H1 (cell line): ENCODE measurements around the gene COX6A1. TPM values are rescaled to one million over a fixed set of nuclear protein-coding genes. Genes with fewer than 3 reads are reported as not detected.

Experiments
- ATF2 ChIP-seq: IDR thresholded peaks from 2 replicates; pipeline ENCODE4 v1.6.1; 2012; ENCODE audit warnings: low read length, inconsistent platforms
- BRCA1 ChIP-seq: IDR thresholded peaks from 2 replicates; pipeline ENCODE4 v1.6.1; 2012; ENCODE audit warnings: low read depth, low read length, improper control_type of control experiment
- CREB1 ChIP-seq: IDR thresholded peaks from 2 replicates; pipeline ENCODE4 v1.6.1; 2012; ENCODE audit warnings: inconsistent platforms
- CTBP2 ChIP-seq: IDR thresholded peaks from 2 replicates; pipeline ENCODE4 v1.7.0; 2011; ENCODE audit warnings: borderline replicate concordance, mild to moderate bottlenecking, moderate library complexity, mixed read lengths, low read length; ENCODE audit not compliant: insufficient read depth, insufficient read length
- EP300 ChIP-seq, 2 experiments: IDR thresholded peaks; 1 replicate in 1 of 2; 2 replicates in 1 of 2; pipeline ENCODE4 v1.6.1; 2011 to 2012; ENCODE audit warnings: low read depth in 2 of 2, low read length in 2 of 2, mild to moderate bottlenecking in 2 of 2, borderline replicate concordance in 1 of 2, inconsistent platforms in 1 of 2, moderate library complexity in 1 of 2
- EZH2 ChIP-seq: fragments of 200-600 bp; sonication (generic); IDR thresholded peaks from 2 replicates; pipeline ENCODE4 v1.7.1; 2012; ENCODE audit warnings: low read depth, mild to moderate bottlenecking, moderate library complexity, low read length, inconsistent platforms; ENCODE audit not compliant: severe bottlenecking
- GTF2F1 ChIP-seq: IDR thresholded peaks from 2 replicates; pipeline ENCODE4 v1.6.1; 2012; ENCODE audit warnings: low read depth, low read length, improper control_type of control experiment, borderline replicate concordance
- HDAC2 ChIP-seq, 2 experiments: fragments of 300-600 bp in 1 of 2; sonication (generic) in 1 of 2; IDR thresholded peaks; 2 replicates each; pipeline ENCODE4 v1.6.1; 2011 to 2012; ENCODE audit warnings: low read depth in 2 of 2, low read length in 2 of 2, mild to moderate bottlenecking in 2 of 2, moderate library complexity in 2 of 2, borderline replicate concordance in 1 of 2, inconsistent platforms in 1 of 2
- HDAC6 ChIP-seq: IDR thresholded peaks from one replicate; pipeline ENCODE4 v1.7.1; 2012; ENCODE audit warnings: low read depth, mild to moderate bottlenecking, inconsistent platforms, low read length, moderate library complexity
- KDM5A ChIP-seq: fragments of 200-600 bp; IDR thresholded peaks from 2 replicates; pipeline ENCODE4 v1.7.1; 2012; ENCODE audit warnings: mild to moderate bottlenecking, low read length, inconsistent platforms, mixed read lengths
- PHF8 ChIP-seq: fragments of 200-600 bp; sonication (generic); conservative IDR thresholded peaks from 2 replicates; pipeline ENCODE4 v1.7.1; 2012; ENCODE audit warnings: low read depth, mild to moderate bottlenecking, inconsistent platforms, low read length, moderate library complexity
- RBBP5 ChIP-seq: IDR thresholded peaks from 2 replicates; pipeline ENCODE4 v1.7.1; 2012; ENCODE audit warnings: low read depth, mild to moderate bottlenecking, inconsistent platforms, low read length, moderate library complexity, borderline replicate concordance
- RXRA ChIP-seq: IDR thresholded peaks from 2 replicates; pipeline ENCODE4 v1.6.1; 2011; ENCODE audit warnings: low read depth, mild to moderate bottlenecking, low read length, moderate library complexity; ENCODE audit not compliant: insufficient read depth
- SAP30 ChIP-seq: fragments of 300-600 bp; sonication (generic); IDR thresholded peaks from 2 replicates; pipeline ENCODE4 v1.7.1; 2012; ENCODE audit warnings: low read length, moderate library complexity, mild to moderate bottlenecking, inconsistent platforms; ENCODE audit not compliant: insufficient read depth, insufficient replicate concordance
- SIN3A ChIP-seq, 2 experiments: IDR thresholded peaks in 1 of 2; conservative IDR thresholded peaks in 1 of 2; 2 replicates each; pipeline ENCODE4 v1.6.1; 2011 to 2012; ENCODE audit warnings: low read length in 2 of 2, improper control_type of control experiment in 1 of 2, low read depth in 1 of 2, mild to moderate bottlenecking in 1 of 2
- SIX5 ChIP-seq: IDR thresholded peaks from 2 replicates; pipeline ENCODE4 v1.6.1; 2011; ENCODE audit warnings: mild to moderate bottlenecking, low read depth, low read length
- SP1 ChIP-seq: IDR thresholded peaks from 2 replicates; pipeline ENCODE4 v1.6.1; 2011; ENCODE audit warnings: low read depth, low read length
- SP2 ChIP-seq: IDR thresholded peaks from 2 replicates; pipeline ENCODE4 v1.6.1; 2012; ENCODE audit warnings: mild to moderate bottlenecking, low read length, inconsistent platforms
- SP4 ChIP-seq: IDR thresholded peaks from 2 replicates; pipeline ENCODE4 v1.6.1; 2012; ENCODE audit warnings: low read length, inconsistent platforms
- polyA plus RNA-seq, 7 experiments: library from polyadenylated mRNA; depleted of rRNA in 3 of 7; stranded (reverse) in 5 of 7; unstranded in 2 of 7; fragments of >200 nt in 5 of 7; fragments of 200-250 nt in 2 of 7; gene quantifications; 1 replicate in 5 of 7; 2 replicates in 1 of 7; 4 replicates in 1 of 7; pipeline versions ENCODE4 v1.2.1 to v1.2.3, GENCODE V29; 2011 to 2013; ENCODE audit warnings: missing spikeins in 2 of 7, mixed read lengths in 2 of 7
- total RNA-seq: library from RNA; stranded (reverse); fragmentation: NEBNext Ultra II Directional; extraction: Animal tissue kit (Norgen Biotek cat#: 25700); gene quantifications from 2 replicates; pipeline ENCODE4 v1.2.1, GENCODE V29; 2021
- TF ChIP-seq, protein P1 (sequence below): IDR thresholded peaks from 2 replicates; pipeline ENCODE4 v1.6.1; 2012; ENCODE audit warnings: inconsistent platforms

Gene COX6A1
- total and polyA plus RNA-seq, 2 of the 8 experiments (the other 6 are each of a cell fraction or from before 2014, with no cell fraction given), result 437 to 2,792 TPM

- TF ChIP-seq BRCA1, result no peak
- TF ChIP-seq SP2, result no peak
- peak; percentile 92 for TF ChIP-seq ATF2
- TF ChIP-seq EZH2, result no peak
- TF ChIP-seq RBBP5, result peak; percentile 75; the same call in 1 of the 2 replicates
- TF ChIP-seq CTBP2, result no peak
- TF ChIP-seq SP4, result 0 out of 2 replicates have a peak, but pooled peaks have one; percentile 42
- TF ChIP-seq HDAC6, result no peak
- peak; percentile 46; the same call in 1 of the 2 replicates for TF ChIP-seq CREB1
- TF ChIP-seq PHF8, result 0 out of 2 replicates have a peak, but pooled peaks have one; percentile 39
- TF ChIP-seq, protein P1, sequence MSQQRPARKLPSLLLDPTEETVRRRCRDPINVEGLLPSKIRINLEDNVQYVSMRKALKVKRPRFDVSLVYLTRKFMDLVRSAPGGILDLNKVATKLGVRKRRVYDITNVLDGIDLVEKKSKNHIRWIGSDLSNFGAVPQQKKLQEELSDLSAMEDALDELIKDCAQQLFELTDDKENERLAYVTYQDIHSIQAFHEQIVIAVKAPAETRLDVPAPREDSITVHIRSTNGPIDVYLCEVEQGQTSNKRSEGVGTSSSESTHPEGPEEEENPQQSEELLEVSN, result peak; percentile 81
- 0 out of 2 replicates have a peak, but pooled peaks have one; percentile 29 for TF ChIP-seq GTF2F1
- TF ChIP-seq SAP30, result no peak
- no peak; a peak in 1 of 3 replicates for TF ChIP-seq EP300 (IDR thresholded peaks at IDR 0.05; ENCODE audit: borderline replicate concordance in 1 of 2, low read depth in 2 of 2, low read length in 2 of 2)
- TF ChIP-seq HDAC2 (IDR thresholded peaks at IDR 0.05; ENCODE audit: borderline replicate concordance in 1 of 2, low read depth in 2 of 2, low read length in 2 of 2), result peak; percentile 39 to 90; a peak in 2 of 4 replicates
- TF ChIP-seq SIN3A (conservative IDR thresholded peaks at IDR 0.05 in 1 of 2, IDR thresholded peaks at IDR 0.05 in 1 of 2; ENCODE audit: low read depth in 1 of 2, low read length in 2 of 2), result no peak; a peak in 1 of 4 replicates
- peak; percentile 83 for TF ChIP-seq SP1
- TF ChIP-seq KDM5A, result no peak
- no peak for TF ChIP-seq RXRA
- TF ChIP-seq SIX5, result no peak
Measured at GRCh38 chr12:120413901-120414695, 23.8 kb upstream of the COX6A1 start (continued).
